Neural cell (in vitro differentiated cells): ENCODE measurements around the gene KLF9. TPM values are rescaled to one million over a fixed set of nuclear protein-coding genes. Genes with fewer than 3 reads are reported as not detected.

Experiments
- H2AFZ ChIP-seq: fragments of 200-600, 300-800 bp; sonication (generic), shearing (Covaris generic); 2 replicates; pipeline ENCODE4 v1.6.0; 2014; ENCODE audit warnings: low read depth, mild to moderate bottlenecking, antibody characterized with exemption, low read length, moderate library complexity
- H3F3A ChIP-seq: fragments of 200-600 bp; shearing (Covaris generic); 2 replicates; pipeline ENCODE4 v1.6.1; 2016; ENCODE audit warnings: mild to moderate bottlenecking, moderate library complexity, mixed read lengths, antibody characterized with exemption, low read length; ENCODE audit not compliant: insufficient read depth, poor library complexity, severe bottlenecking
- H3K27ac ChIP-seq: fragments of 200-600, 300-800 bp; sonication (generic), shearing (Covaris generic); 2 replicates; pipeline ENCODE4 v1.5.1; 2014; ENCODE audit warnings: mild to moderate bottlenecking, low read length, moderate library complexity
- H3K27me3 ChIP-seq: fragments of 300-800, 200-600 bp; sonication (generic), shearing (Covaris generic); 2 replicates; pipeline ENCODE4 v1.6.0; 2014; ENCODE audit warnings: mild to moderate bottlenecking, low read depth, low read length, moderate library complexity; ENCODE audit not compliant: insufficient read depth
- H3K36me3 ChIP-seq: fragments of 300-800, 200-600 bp; sonication (generic), shearing (Covaris generic); 2 replicates; pipeline ENCODE4 v1.5.1; 2014; ENCODE audit warnings: mild to moderate bottlenecking, antibody characterized with exemption, low read length, moderate library complexity; ENCODE audit not compliant: insufficient read depth
- H3K4me2 ChIP-seq: fragments of 300-800, 200-600 bp; sonication (generic), shearing (Covaris generic); 2 replicates; pipeline ENCODE4 v1.6.0; 2014; ENCODE audit warnings: mild to moderate bottlenecking, low read length
- H3K4me3 ChIP-seq: fragments of 300-800, 200-600 bp; sonication (generic), shearing (Covaris generic); 2 replicates; pipeline ENCODE4 v1.5.1; 2014; ENCODE audit warnings: mild to moderate bottlenecking, low read length, moderate library complexity
- H3K79me2 ChIP-seq: fragments of 200-600 bp; shearing (Covaris generic); replicated peaks from 2 replicates; pipeline ENCODE4 v1.6.0; 2014; ENCODE audit warnings: mild to moderate bottlenecking, low read length, moderate library complexity; ENCODE audit not compliant: insufficient read depth
- H3K9ac ChIP-seq: fragments of 300-800, 200-600 bp; sonication (generic), shearing (Covaris generic); 2 replicates; pipeline ENCODE4 v1.6.1; 2016; ENCODE audit warnings: mild to moderate bottlenecking, low read length, mixed read lengths
- H3K9me2 ChIP-seq: fragments of 200-600 bp; shearing (Covaris generic); 2 replicates; pipeline ENCODE4 v1.6.1; 2016; ENCODE audit warnings: mild to moderate bottlenecking, low read length, mixed read lengths; ENCODE audit not compliant: insufficient read depth
- H3K9me3 ChIP-seq: fragments of 200-600, 300-800 bp; sonication (generic), shearing (Covaris generic); 2 replicates; pipeline ENCODE4 v1.6.1; 2016; ENCODE audit warnings: mild to moderate bottlenecking, mixed run types, low read length, moderate library complexity, mixed read lengths
- H4K20me1 ChIP-seq: fragments of 200-600 bp; shearing (Covaris generic); 2 replicates; pipeline ENCODE4 v1.6.1; 2016; ENCODE audit warnings: mild to moderate bottlenecking, mixed run types; ENCODE audit not compliant: insufficient read depth
- EP300 ChIP-seq: fragments of 450-650 bp; conservative IDR thresholded peaks from 2 replicates; pipeline ENCODE4 v1.6.1; 2014; ENCODE audit warnings: antibody characterized with exemption, mild to moderate bottlenecking, moderate library complexity; ENCODE audit not compliant: poor library complexity, severe bottlenecking
- EZH2 ChIP-seq: fragments of 200-600, 300-800 bp; shearing (Covaris generic), sonication (generic); IDR thresholded peaks from 2 replicates; pipeline ENCODE4 v1.6.1; 2014; ENCODE audit warnings: antibody characterized with exemption, low read length, borderline replicate concordance, mild to moderate bottlenecking; ENCODE audit not compliant: insufficient read depth, poor library complexity, severe bottlenecking
- MXI1 ChIP-seq: fragments of 450-650 bp; conservative IDR thresholded peaks from 2 replicates; pipeline ENCODE4 v1.6.1; 2014; ENCODE audit warnings: antibody characterized with exemption, mild to moderate bottlenecking; ENCODE audit not compliant: poor library complexity, severe bottlenecking
- POLR2AphosphoS5 ChIP-seq: IDR thresholded peaks from 2 replicates; pipeline ENCODE4 v1.6.1; 2012
- RAD21 ChIP-seq: fragments of 450-650 bp; conservative IDR thresholded peaks from 2 replicates; pipeline ENCODE4 v1.6.1; 2014; ENCODE audit warnings: antibody characterized with exemption, mild to moderate bottlenecking, moderate library complexity
- SMC3 ChIP-seq: fragments of 450-650 bp; conservative IDR thresholded peaks from 2 replicates; pipeline ENCODE4 v1.6.1; 2014; ENCODE audit warnings: antibody characterized with exemption, mild to moderate bottlenecking, moderate library complexity; ENCODE audit not compliant: poor library complexity
- TAF1 ChIP-seq: IDR thresholded peaks from 2 replicates; pipeline ENCODE4 v1.6.1; 2012; ENCODE audit warnings: low read depth
- polyA plus RNA-seq: library from polyadenylated mRNA; depleted of rRNA; stranded (reverse); fragments of >200 nt; gene quantifications from 2 replicates; pipeline ENCODE4 v1.2.3, GENCODE V29; 2014
- TF ChIP-seq, protein P1 (sequence below): fragments of 450-650 bp; IDR thresholded peaks from 2 replicates; pipeline ENCODE4 v1.5.1; 2014; ENCODE audit warnings: antibody characterized with exemption, mild to moderate bottlenecking, moderate library complexity; ENCODE audit not compliant: poor library complexity, severe bottlenecking
- TF ChIP-seq, protein P2 (sequence below): IDR thresholded peaks from 2 replicates; pipeline ENCODE4 v1.6.1; 2012; ENCODE audit warnings: borderline replicate concordance

KLF9 gene
- polyA plus RNA-seq, 1 donor from 2014 or later = 0.11 TPM

DNA sequence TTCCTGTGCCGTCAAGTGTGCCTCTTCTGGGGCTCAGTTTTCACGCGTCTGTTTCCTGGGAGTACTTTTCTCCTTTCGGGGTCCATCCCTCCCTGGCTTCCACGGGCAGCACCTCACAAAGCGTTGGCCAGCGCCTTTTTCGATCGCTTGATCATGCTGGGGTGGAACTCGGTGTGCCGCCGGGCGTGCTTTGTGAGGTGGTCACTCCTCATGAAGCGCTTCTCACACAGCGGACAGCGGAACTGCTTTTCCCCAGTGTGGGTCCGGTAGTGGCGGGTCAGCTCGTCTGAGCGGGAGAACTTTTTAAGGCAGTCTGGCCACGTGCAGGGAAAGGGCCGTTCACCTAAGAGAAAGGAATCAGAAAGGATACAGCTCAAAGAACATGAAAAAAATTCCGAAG is 26.8 kb downstream of the KLF9 start:
- TF ChIP-seq RAD21 (no peak), POLR2AphosphoS5 (no peak), SMC3 (no peak), EZH2 (no peak), TAF1 (no peak), MXI1 (no peak), EP300 (no peak)
- TF ChIP-seq, protein P1, sequence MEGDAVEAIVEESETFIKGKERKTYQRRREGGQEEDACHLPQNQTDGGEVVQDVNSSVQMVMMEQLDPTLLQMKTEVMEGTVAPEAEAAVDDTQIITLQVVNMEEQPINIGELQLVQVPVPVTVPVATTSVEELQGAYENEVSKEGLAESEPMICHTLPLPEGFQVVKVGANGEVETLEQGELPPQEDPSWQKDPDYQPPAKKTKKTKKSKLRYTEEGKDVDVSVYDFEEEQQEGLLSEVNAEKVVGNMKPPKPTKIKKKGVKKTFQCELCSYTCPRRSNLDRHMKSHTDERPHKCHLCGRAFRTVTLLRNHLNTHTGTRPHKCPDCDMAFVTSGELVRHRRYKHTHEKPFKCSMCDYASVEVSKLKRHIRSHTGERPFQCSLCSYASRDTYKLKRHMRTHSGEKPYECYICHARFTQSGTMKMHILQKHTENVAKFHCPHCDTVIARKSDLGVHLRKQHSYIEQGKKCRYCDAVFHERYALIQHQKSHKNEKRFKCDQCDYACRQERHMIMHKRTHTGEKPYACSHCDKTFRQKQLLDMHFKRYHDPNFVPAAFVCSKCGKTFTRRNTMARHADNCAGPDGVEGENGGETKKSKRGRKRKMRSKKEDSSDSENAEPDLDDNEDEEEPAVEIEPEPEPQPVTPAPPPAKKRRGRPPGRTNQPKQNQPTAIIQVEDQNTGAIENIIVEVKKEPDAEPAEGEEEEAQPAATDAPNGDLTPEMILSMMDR = no peak
- TF ChIP-seq, protein P2, sequence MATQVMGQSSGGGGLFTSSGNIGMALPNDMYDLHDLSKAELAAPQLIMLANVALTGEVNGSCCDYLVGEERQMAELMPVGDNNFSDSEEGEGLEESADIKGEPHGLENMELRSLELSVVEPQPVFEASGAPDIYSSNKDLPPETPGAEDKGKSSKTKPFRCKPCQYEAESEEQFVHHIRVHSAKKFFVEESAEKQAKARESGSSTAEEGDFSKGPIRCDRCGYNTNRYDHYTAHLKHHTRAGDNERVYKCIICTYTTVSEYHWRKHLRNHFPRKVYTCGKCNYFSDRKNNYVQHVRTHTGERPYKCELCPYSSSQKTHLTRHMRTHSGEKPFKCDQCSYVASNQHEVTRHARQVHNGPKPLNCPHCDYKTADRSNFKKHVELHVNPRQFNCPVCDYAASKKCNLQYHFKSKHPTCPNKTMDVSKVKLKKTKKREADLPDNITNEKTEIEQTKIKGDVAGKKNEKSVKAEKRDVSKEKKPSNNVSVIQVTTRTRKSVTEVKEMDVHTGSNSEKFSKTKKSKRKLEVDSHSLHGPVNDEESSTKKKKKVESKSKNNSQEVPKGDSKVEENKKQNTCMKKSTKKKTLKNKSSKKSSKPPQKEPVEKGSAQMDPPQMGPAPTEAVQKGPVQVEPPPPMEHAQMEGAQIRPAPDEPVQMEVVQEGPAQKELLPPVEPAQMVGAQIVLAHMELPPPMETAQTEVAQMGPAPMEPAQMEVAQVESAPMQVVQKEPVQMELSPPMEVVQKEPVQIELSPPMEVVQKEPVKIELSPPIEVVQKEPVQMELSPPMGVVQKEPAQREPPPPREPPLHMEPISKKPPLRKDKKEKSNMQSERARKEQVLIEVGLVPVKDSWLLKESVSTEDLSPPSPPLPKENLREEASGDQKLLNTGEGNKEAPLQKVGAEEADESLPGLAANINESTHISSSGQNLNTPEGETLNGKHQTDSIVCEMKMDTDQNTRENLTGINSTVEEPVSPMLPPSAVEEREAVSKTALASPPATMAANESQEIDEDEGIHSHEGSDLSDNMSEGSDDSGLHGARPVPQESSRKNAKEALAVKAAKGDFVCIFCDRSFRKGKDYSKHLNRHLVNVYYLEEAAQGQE = no peak
- H3K79me2 ChIP-seq = no peaks in the 10 kb centered on the region
- H3F3A ChIP-seq = no peaks in the 10 kb centered on the region
- no peak overlapping the region for H3K9ac ChIP-seq
- H3K36me3 ChIP-seq = no peaks in the 10 kb centered on the region
- H3K4me3 ChIP-seq = no peak overlapping the region
- H3K9me2 ChIP-seq = no peaks in the 10 kb centered on the region
- no peak overlapping the region for H3K4me2 ChIP-seq
- no peak overlapping the region for H3K27ac ChIP-seq
- no peaks in the 10 kb centered on the region for H4K20me1 ChIP-seq
- no peaks in the 10 kb centered on the region for H3K27me3 ChIP-seq
- no peak overlapping the region for H2AFZ ChIP-seq
- no peaks in the 10 kb centered on the region for H3K9me3 ChIP-seq

DNA sequence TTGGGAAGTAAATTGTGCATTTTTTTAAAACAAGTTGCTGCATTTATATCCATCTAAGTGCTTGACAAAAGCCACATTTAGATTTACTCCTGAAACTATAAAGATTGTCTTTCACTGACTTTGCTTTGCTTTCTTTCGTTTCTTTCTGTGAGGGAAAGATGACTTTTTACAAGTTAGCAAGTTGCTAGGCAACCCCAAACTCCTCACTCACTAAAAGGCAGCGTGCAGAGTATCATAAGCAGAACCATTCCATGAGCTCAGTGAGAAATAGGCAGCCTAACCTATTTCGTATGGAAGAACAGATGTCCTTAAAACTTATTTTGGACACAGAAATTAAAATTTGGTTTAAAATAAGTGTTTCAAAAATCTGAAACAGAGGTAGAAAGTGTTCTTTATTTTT is 29.0 kb downstream of the KLF9 start:
- Histone ChIP-seq H3K27me3 (no peaks in the 10 kb centered on the region), H3K9me2 (no peaks in the 10 kb centered on the region), H3F3A (no peaks in the 10 kb centered on the region), H2AFZ (no peak overlapping the region), H3K36me3 (no peaks in the 10 kb centered on the region), H4K20me1 (no peaks in the 10 kb centered on the region), H3K9me3 (no peaks in the 10 kb centered on the region), H3K4me2 (no peak overlapping the region), H3K27ac (no peak overlapping the region), H3K4me3 (no peak overlapping the region), H3K79me2 (no peaks in the 10 kb centered on the region), H3K9ac (no peak overlapping the region)
- TF ChIP-seq POLR2AphosphoS5 (no peak), RAD21 (no peak), EZH2 (no peak), MXI1 (no peak), TAF1 (no peak), SMC3 (no peak), EP300 (no peak)
- TF ChIP-seq, protein P1 = no peak
- TF ChIP-seq, protein P2 = no peak
